Endothelial cell of umbilical vein (primary cell): ENCODE data around the gene PVR. TPM values are rescaled to one million over a fixed set of nuclear protein-coding genes. Genes with fewer than 3 reads are reported as not detected.
A peak's percentile ranks its signal among the peaks of the same experiment; 100 is the strongest.

ENCODE experiments used
- BruUV-seq: library from RNA; stranded (reverse); fragments of 400-500 nt; replicated peaks from 2 replicates; lab custom pipeline; 2021; lab: Mats Ljungman, UMichigan
- CTCF ChIA-PET: fragments of 300-600, 350-600 bp; sonication (Branson Sonifier 250); formaldehyde crosslinking; loops from one replicate; lab custom pipeline; 2021; ENCODE audit warnings: antibody characterized with exemption, inconsistent platforms; lab: Charles Lee
- POLR2A ChIA-PET: fragments of 300-600, 350-600 bp; sonication (Branson Sonifier 250); formaldehyde crosslinking; loops from one replicate; lab custom pipeline; 2021; ENCODE audit warnings: antibody characterized with exemption, inconsistent platforms; lab: Charles Lee
- DNase-seq: peaks from one replicate; pipeline ENCODE4 v3.0.0-alpha.2; 2011; ENCODE audit warnings: low read depth, low spot score
- FAIRE-seq: peaks from 2 replicates; lab custom pipeline; 2011; peaks lifted over from hg19 to GRCh38; lab: Jason Lieb, UNC
- H2AFZ ChIP-seq: 2 replicates; pipeline ENCODE4 v1.6.0; 2012; ENCODE audit warnings: low read depth, low read length, control low read depth, inconsistent platforms
- H3K27ac ChIP-seq: 2 replicates; pipeline ENCODE4 v1.5.1; 2011; ENCODE audit warnings: low read depth, mild to moderate bottlenecking, control low read depth, low read length, moderate library complexity; ENCODE audit not compliant: insufficient read depth
- H3K27me3 ChIP-seq, 2 experiments: 2 replicates each; pipeline versions ENCODE4 v1.6.0 to v1.6.1; 2011; ENCODE audit warnings: low read length in 2 of 2, mixed read lengths in 1 of 2; ENCODE audit not compliant: control insufficient read depth in 2 of 2, insufficient read depth in 2 of 2
- H3K36me3 ChIP-seq, 2 experiments: 2 replicates in 1 of 2; 3 replicates in 1 of 2; pipeline ENCODE4 v1.5.1; 2011; ENCODE audit warnings: low read length in 2 of 2, mild to moderate bottlenecking in 1 of 2, moderate library complexity in 1 of 2; ENCODE audit not compliant: control insufficient read depth in 2 of 2, insufficient read depth in 2 of 2; ENCODE audit errors: extremely low read depth in 1 of 2
- H3K4me1 ChIP-seq: 3 replicates; pipeline ENCODE4 v1.5.1; 2011; ENCODE audit warnings: mild to moderate bottlenecking, low read length; ENCODE audit not compliant: control insufficient read depth, insufficient read depth; ENCODE audit errors: extremely low read depth
- H3K4me2 ChIP-seq: 2 replicates; pipeline ENCODE4 v1.6.1; 2011; ENCODE audit warnings: low read length, control low read depth, mixed read lengths; ENCODE audit not compliant: insufficient read depth
- H3K4me3 ChIP-seq, 3 experiments: fragments of 200-600 bp in 1 of 3; sonication (generic), shearing (Covaris generic) in 1 of 3; replicated peaks in 1 of 3; 2 replicates each; pipeline ENCODE4 v1.5.1; 2011 to 2016; ENCODE audit warnings: control low read depth in 3 of 3, low read length in 3 of 3, mild to moderate bottlenecking in 2 of 3, inconsistent platforms in 1 of 3, low read depth in 1 of 3, moderate library complexity in 1 of 3; ENCODE audit not compliant: insufficient read depth in 1 of 3
- H3K79me2 ChIP-seq: 2 replicates; pipeline ENCODE4 v1.6.0; 2012; ENCODE audit warnings: low read length, inconsistent platforms; ENCODE audit not compliant: control insufficient read depth, insufficient read depth
- H3K9ac ChIP-seq: replicated peaks from 2 replicates; pipeline ENCODE3; 2011; ENCODE audit warnings: low read length, control low read depth; ENCODE audit not compliant: insufficient read depth; ENCODE audit errors: extremely low read depth
- H3K9me1 ChIP-seq: replicated peaks from 3 replicates; pipeline ENCODE4 v1.6.0; 2011; ENCODE audit warnings: mild to moderate bottlenecking, low read length; ENCODE audit not compliant: control insufficient read depth, insufficient read depth; ENCODE audit errors: extremely low read depth
- H3K9me3 ChIP-seq: replicated peaks from 2 replicates; pipeline ENCODE4 v1.5.1; 2012; ENCODE audit warnings: low read length, inconsistent platforms; ENCODE audit not compliant: control insufficient read depth, insufficient read depth
- H4K20me1 ChIP-seq: replicated peaks from 2 replicates; pipeline ENCODE3; 2011; ENCODE audit warnings: mild to moderate bottlenecking, low read length; ENCODE audit not compliant: control insufficient read depth, insufficient read depth; ENCODE audit errors: extremely low read depth
- CTCF ChIP-seq, 2 donors: IDR thresholded peaks; 1 replicate in 1 of 2; 2 replicates in 1 of 2; pipeline ENCODE4 v1.5.1; 2011; ENCODE audit warnings: low read length in 2 of 2, mild to moderate bottlenecking in 2 of 2, moderate library complexity in 2 of 2, control low read depth in 1 of 2, inconsistent platforms in 1 of 2, low read depth in 1 of 2; ENCODE audit not compliant: insufficient read depth in 1 of 2; ENCODE audit errors: extremely low read depth in 1 of 2
- EZH2 ChIP-seq: IDR thresholded peaks from 2 replicates; pipeline ENCODE4 v1.6.1; 2012; ENCODE audit warnings: borderline replicate concordance, low read depth, mild to moderate bottlenecking, moderate library complexity, low read length, inconsistent platforms; ENCODE audit not compliant: severe bottlenecking
- FOS ChIP-seq: IDR thresholded peaks from 2 replicates; pipeline ENCODE4 v1.6.1; 2011; ENCODE audit warnings: mild to moderate bottlenecking, low read length, moderate library complexity, borderline replicate concordance; ENCODE audit not compliant: insufficient read depth
- GATA2 ChIP-seq: IDR thresholded peaks from 2 replicates; pipeline ENCODE4 v1.7.0; 2011; ENCODE audit warnings: low read depth, mild to moderate bottlenecking, moderate library complexity, mixed read lengths, low read length; ENCODE audit not compliant: insufficient read length, insufficient read depth
- JUN ChIP-seq: IDR thresholded peaks from 2 replicates; pipeline ENCODE4 v1.6.1; 2011; ENCODE audit warnings: borderline replicate concordance, low read depth; ENCODE audit not compliant: insufficient read length, insufficient read depth
- MAX ChIP-seq: IDR thresholded peaks from 2 replicates; pipeline ENCODE4 v1.6.1; 2011; ENCODE audit not compliant: insufficient read depth, insufficient read length
- MYC ChIP-seq: IDR thresholded peaks from one replicate; pipeline ENCODE4 v1.6.1; 2011; ENCODE audit warnings: mild to moderate bottlenecking, low read depth, low read length
- POLR2A ChIP-seq: IDR thresholded peaks from 2 replicates; pipeline ENCODE4 v1.6.1; 2012; ENCODE audit warnings: low read depth, mild to moderate bottlenecking, control low read depth, low read length
- POLR2AphosphoS5 ChIP-seq: IDR thresholded peaks from 2 replicates; pipeline ENCODE4 v1.6.1; 2012; ENCODE audit warnings: low read depth, mild to moderate bottlenecking, control low read depth, low read length, moderate library complexity; ENCODE audit not compliant: insufficient read depth
- dilution Hi-C: fragments of 300-500 bp; cut with MboI; formaldehyde crosslinking; loops from one replicate; pipeline ENCODE4 v1.15.0; 2019; ENCODE audit warnings: low sequenced_read_pairs; ENCODE audit not compliant: extremely low pct_ligation_motif_present
- intact Hi-C: fragments of 100-400 bp; cut with micrococcal nuclease; formaldehyde crosslinking; loops from one replicate; pipeline ENCODE4 v1.10.0; 2022
- polyA plus RNA-seq, 4 experiments: library from polyadenylated mRNA; depleted of rRNA in 3 of 4; stranded (reverse) in 3 of 4; unstranded in 1 of 4; fragments of >200 nt; gene quantifications; 2 replicates each; pipeline versions ENCODE4 v1.2.1 to v1.2.3, GENCODE V29; 2011 to 2012; ENCODE audit warnings: missing spikeins in 1 of 4
- total RNA-seq: library from RNA; stranded (reverse); gene quantifications from 2 replicates; pipeline ENCODE4 v1.2.3, GENCODE V29; 2021

The PVR gene
- total and polyA plus RNA-seq, 2 donors (not counting 3 experiments of a cell fraction or from before 2014, with no cell fraction given): 133 to 226 TPM

- peaks cover 0 to 5% of the 10 kb centered on the region in 2 experiments for H3K36me3 ChIP-seq
- peaks cover 28% of the 10 kb centered on the region for H3K4me1 ChIP-seq
- no peak overlapping the region for H3K4me2 ChIP-seq
- H3K27ac ChIP-seq: no peak overlapping the region
- no peaks in the 10 kb centered on the region for H3K27me3 ChIP-seq
- H3K9me1 ChIP-seq: no peaks in the 10 kb centered on the region
- H2AFZ ChIP-seq: no peak overlapping the region
- DNase-seq (no peak), FAIRE-seq (no peak)
- TF ChIP-seq FOS: no peak
- no peak for TF ChIP-seq MAX
- TF ChIP-seq EZH2: no peak
- no peak for TF ChIP-seq GATA2
- POLR2A ChIA-PET: no interaction called here
- no peaks in the 10 kb centered on the region for H3K9me3 ChIP-seq
- CTCF ChIA-PET: interaction anchor here (1.1 to 2.6 kb wide), 3 partner anchors 8 to 71 kb away, joined by 3 to 27 read pairs (median 9); no protein-coding TSS in a partner anchor
- no TSS peak for BruUV-seq
- H3K9ac ChIP-seq: no peak overlapping the region
- H3K79me2 ChIP-seq: peaks cover 32% of the 10 kb centered on the region
- H4K20me1 ChIP-seq: no peaks in the 10 kb centered on the region
- dilution Hi-C loops: no loop called here
- intact Hi-C loops: no loop called here
- H3K4me3 ChIP-seq: no peak overlapping the region
Observed at GRCh38 chr19:44642377-44642776, 1.3 kb upstream of the PVR start.

- Histone ChIP-seq H3K4me2 (peak overlapping the region; percentile 60), H3K9me3 (no peaks in the 10 kb centered on the region), H3K4me1 (peaks cover 43% of the 10 kb centered on the region), H3K27me3 (no peaks in the 10 kb centered on the region), H2AFZ (peak overlapping the region; percentile 23), H4K20me1 (no peaks in the 10 kb centered on the region), H3K36me3 (peaks cover 1 to 10% of the 10 kb centered on the region in 2 experiments), H3K79me2 (peaks cover 53% of the 10 kb centered on the region), H3K27ac (peak overlapping the region; percentile 89), H3K4me3 (peak overlapping the region; percentile 83 to 89 (median 85)), H3K9ac (peak overlapping the region; percentile 97), H3K9me1 (no peaks in the 10 kb centered on the region)
- dilution Hi-C loops (no loop called here), intact Hi-C loops (loop anchor here (1.0 kb wide), 1 partner anchor 56 kb away; no protein-coding TSS in a partner anchor)
- no TSS peak for BruUV-seq
- POLR2A ChIA-PET: interaction anchor here (0.6 to 1.4 kb wide), 8 partner anchors 10 to 167 kb away, joined by 3 to 8 read pairs (median 4); no protein-coding TSS in a partner anchor
- CTCF ChIA-PET: interaction anchor here (0.7 to 2.6 kb wide), 12 partner anchors 10 to 126 kb away, joined by 3 to 27 read pairs (median 7); no protein-coding TSS in a partner anchor
- TF ChIP-seq POLR2A (peak; percentile 65), JUN (no peak), MYC (no peak), FOS (no peak), MAX (no peak), POLR2AphosphoS5 (peak; percentile 73), EZH2 (no peak), CTCF (IDR thresholded peaks at IDR 0.05; ENCODE audit: extremely low read depth in 1 of 2, insufficient read depth in 1 of 2, low read depth in 1 of 2, low read length in 2 of 2) (no peak), GATA2 (no peak)
- peak; percentile 81 for FAIRE-seq
- peak; percentile 55 for DNase-seq
Observed at GRCh38 chr19:44644402-44645016, 799 bp downstream of the PVR start.
